GM23338 (cell line): ENCODE data around the gene PNPLA5.

Experiments
- CREB1 ChIP-seq: fragments of 250-450 bp; sonication (Bioruptor Pico); IDR thresholded peaks from 2 replicates; pipeline ENCODE4 v1.5.0; 2020; ENCODE audit warnings: low read depth, mild to moderate bottlenecking, moderate library complexity
- EZH2 ChIP-seq: fragments of 200-600 bp; sonication (generic); IDR thresholded peaks from one replicate; pipeline ENCODE4 v1.8.0; 2017; ENCODE audit warnings: antibody characterized with exemption, mild to moderate bottlenecking, low read depth; ENCODE audit not compliant: unreplicated experiment
- EZH2phosphoT487 ChIP-seq: fragments of 200-600 bp; sonication (generic); IDR thresholded peaks from one replicate; pipeline ENCODE4 v1.8.1; 2018; ENCODE audit warnings: antibody characterized with exemption; ENCODE audit not compliant: unreplicated experiment
- JUNB ChIP-seq: IDR thresholded peaks from one replicate; pipeline ENCODE4 v1.6.1; 2016; ENCODE audit warnings: antibody characterized with exemption; ENCODE audit not compliant: unreplicated experiment
- NANOG ChIP-seq: IDR thresholded peaks from 2 replicates; pipeline ENCODE4 v1.6.1; 2016; ENCODE audit warnings: antibody characterized with exemption, borderline replicate concordance
- POLR2AphosphoS5 ChIP-seq: IDR thresholded peaks from 2 replicates; pipeline ENCODE4 v1.6.1; 2016; ENCODE audit warnings: antibody characterized with exemption, low read depth
- STAT1 ChIP-seq: IDR thresholded peaks from one replicate; pipeline ENCODE4 v1.6.1; 2016; ENCODE audit warnings: antibody characterized with exemption; ENCODE audit not compliant: unreplicated experiment
- ZNF331 ChIP-seq: fragments of 250-450 bp; sonication (Bioruptor Pico); IDR thresholded peaks from 2 replicates; pipeline ENCODE4 v1.5.0; 2020; ENCODE audit warnings: low read depth, mild to moderate bottlenecking, moderate library complexity
- TF ChIP-seq, protein P1 (sequence below), 2 experiments: fragments of 200-600 bp in 1 of 2; sonication (generic) in 1 of 2; conservative IDR thresholded peaks; 2 replicates each; pipeline versions ENCODE4 v1.5.1 to v1.6.1; 2016 to 2017; ENCODE audit warnings: antibody characterized with exemption in 2 of 2, low read depth in 2 of 2, mild to moderate bottlenecking in 2 of 2, moderate library complexity in 1 of 2
- TF ChIP-seq, protein P2 (sequence below): fragments of 250-450 bp; sonication (Bioruptor Pico); IDR thresholded peaks from 2 replicates; pipeline ENCODE4 v1.5.0; 2020; ENCODE audit warnings: mild to moderate bottlenecking, moderate library complexity
- TF ChIP-seq, protein P3 (sequence below): IDR thresholded peaks from one replicate; pipeline ENCODE4 v1.6.1; 2018; ENCODE audit warnings: antibody characterized with exemption; ENCODE audit not compliant: unreplicated experiment
- TF ChIP-seq, protein P4 (sequence below): IDR thresholded peaks from 2 replicates; pipeline ENCODE4 v1.6.1; 2016; ENCODE audit warnings: antibody characterized with exemption

DNA sequence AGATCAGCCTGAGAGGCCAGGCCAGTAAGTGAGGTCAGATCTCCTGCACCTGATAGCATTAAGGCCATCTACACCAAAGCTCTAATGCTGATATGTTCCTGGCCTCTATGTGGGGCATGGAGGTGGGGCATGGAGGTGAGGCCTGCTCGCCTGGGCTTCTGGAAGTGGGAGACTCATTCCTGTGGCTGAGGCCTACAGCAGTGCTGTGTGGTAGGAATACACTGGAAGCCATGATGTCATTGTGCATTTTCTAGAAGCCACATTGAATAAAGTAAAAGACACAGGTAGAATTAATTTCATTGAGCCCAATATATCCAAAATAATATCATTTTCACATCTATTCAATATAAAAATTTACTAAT lies 34.5 kb upstream of the PNPLA5 start:
- TF ChIP-seq, protein P1, sequence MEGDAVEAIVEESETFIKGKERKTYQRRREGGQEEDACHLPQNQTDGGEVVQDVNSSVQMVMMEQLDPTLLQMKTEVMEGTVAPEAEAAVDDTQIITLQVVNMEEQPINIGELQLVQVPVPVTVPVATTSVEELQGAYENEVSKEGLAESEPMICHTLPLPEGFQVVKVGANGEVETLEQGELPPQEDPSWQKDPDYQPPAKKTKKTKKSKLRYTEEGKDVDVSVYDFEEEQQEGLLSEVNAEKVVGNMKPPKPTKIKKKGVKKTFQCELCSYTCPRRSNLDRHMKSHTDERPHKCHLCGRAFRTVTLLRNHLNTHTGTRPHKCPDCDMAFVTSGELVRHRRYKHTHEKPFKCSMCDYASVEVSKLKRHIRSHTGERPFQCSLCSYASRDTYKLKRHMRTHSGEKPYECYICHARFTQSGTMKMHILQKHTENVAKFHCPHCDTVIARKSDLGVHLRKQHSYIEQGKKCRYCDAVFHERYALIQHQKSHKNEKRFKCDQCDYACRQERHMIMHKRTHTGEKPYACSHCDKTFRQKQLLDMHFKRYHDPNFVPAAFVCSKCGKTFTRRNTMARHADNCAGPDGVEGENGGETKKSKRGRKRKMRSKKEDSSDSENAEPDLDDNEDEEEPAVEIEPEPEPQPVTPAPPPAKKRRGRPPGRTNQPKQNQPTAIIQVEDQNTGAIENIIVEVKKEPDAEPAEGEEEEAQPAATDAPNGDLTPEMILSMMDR (conservative IDR thresholded peaks at IDR 0.05; ENCODE audit: low read depth in 2 of 2) = no peak
- TF ChIP-seq POLR2AphosphoS5 (no peak), EZH2 (no peak), STAT1 (no peak), ZNF331 (no peak), EZH2phosphoT487 (no peak), NANOG (no peak), CREB1 (CRISPR knock-in tag) (no peak), JUNB (no peak)
- TF ChIP-seq, protein P2, sequence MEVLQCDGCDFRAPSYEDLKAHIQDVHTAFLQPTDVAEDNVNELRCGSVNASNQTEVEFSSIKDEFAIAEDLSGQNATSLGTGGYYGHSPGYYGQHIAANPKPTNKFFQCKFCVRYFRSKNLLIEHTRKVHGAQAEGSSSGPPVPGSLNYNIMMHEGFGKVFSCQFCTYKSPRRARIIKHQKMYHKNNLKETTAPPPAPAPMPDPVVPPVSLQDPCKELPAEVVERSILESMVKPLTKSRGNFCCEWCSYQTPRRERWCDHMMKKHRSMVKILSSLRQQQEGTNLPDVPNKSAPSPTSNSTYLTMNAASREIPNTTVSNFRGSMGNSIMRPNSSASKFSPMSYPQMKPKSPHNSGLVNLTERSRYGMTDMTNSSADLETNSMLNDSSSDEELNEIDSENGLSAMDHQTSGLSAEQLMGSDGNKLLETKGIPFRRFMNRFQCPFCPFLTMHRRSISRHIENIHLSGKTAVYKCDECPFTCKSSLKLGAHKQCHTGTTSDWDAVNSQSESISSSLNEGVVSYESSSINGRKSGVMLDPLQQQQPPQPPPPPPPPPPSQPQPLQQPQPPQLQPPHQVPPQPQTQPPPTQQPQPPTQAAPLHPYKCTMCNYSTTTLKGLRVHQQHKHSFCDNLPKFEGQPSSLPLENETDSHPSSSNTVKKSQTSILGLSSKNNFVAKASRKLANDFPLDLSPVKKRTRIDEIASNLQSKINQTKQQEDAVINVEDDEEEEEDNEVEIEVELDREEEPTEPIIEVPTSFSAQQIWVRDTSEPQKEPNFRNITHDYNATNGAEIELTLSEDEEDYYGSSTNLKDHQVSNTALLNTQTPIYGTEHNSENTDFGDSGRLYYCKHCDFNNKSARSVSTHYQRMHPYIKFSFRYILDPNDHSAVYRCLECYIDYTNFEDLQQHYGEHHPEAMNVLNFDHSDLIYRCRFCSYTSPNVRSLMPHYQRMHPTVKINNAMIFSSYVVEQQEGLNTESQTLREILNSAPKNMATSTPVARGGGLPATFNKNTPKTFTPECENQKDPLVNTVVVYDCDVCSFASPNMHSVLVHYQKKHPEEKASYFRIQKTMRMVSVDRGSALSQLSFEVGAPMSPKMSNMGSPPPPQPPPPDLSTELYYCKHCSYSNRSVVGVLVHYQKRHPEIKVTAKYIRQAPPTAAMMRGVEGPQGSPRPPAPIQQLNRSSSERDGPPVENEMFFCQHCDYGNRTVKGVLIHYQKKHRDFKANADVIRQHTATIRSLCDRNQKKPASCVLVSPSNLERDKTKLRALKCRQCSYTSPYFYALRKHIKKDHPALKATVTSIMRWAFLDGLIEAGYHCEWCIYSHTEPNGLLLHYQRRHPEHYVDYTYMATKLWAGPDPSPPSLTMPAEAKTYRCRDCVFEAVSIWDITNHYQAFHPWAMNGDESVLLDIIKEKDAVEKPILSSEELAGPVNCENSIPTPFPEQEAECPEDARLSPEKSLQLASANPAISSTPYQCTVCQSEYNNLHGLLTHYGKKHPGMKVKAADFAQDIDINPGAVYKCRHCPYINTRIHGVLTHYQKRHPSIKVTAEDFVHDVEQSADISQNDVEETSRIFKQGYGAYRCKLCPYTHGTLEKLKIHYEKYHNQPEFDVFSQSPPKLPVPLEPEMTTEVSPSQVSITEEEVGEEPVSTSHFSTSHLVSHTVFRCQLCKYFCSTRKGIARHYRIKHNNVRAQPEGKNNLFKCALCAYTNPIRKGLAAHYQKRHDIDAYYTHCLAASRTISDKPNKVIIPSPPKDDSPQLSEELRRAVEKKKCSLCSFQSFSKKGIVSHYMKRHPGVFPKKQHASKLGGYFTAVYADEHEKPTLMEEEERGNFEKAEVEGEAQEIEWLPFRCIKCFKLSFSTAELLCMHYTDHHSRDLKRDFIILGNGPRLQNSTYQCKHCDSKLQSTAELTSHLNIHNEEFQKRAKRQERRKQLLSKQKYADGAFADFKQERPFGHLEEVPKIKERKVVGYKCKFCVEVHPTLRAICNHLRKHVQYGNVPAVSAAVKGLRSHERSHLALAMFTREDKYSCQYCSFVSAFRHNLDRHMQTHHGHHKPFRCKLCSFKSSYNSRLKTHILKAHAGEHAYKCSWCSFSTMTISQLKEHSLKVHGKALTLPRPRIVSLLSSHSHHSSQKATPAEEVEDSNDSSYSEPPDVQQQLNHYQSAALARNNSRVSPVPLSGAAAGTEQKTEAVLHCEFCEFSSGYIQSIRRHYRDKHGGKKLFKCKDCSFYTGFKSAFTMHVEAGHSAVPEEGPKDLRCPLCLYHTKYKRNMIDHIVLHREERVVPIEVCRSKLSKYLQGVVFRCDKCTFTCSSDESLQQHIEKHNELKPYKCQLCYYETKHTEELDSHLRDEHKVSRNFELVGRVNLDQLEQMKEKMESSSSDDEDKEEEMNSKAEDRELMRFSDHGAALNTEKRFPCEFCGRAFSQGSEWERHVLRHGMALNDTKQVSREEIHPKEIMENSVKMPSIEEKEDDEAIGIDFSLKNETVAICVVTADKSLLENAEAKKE = no peak
- TF ChIP-seq, protein P3, sequence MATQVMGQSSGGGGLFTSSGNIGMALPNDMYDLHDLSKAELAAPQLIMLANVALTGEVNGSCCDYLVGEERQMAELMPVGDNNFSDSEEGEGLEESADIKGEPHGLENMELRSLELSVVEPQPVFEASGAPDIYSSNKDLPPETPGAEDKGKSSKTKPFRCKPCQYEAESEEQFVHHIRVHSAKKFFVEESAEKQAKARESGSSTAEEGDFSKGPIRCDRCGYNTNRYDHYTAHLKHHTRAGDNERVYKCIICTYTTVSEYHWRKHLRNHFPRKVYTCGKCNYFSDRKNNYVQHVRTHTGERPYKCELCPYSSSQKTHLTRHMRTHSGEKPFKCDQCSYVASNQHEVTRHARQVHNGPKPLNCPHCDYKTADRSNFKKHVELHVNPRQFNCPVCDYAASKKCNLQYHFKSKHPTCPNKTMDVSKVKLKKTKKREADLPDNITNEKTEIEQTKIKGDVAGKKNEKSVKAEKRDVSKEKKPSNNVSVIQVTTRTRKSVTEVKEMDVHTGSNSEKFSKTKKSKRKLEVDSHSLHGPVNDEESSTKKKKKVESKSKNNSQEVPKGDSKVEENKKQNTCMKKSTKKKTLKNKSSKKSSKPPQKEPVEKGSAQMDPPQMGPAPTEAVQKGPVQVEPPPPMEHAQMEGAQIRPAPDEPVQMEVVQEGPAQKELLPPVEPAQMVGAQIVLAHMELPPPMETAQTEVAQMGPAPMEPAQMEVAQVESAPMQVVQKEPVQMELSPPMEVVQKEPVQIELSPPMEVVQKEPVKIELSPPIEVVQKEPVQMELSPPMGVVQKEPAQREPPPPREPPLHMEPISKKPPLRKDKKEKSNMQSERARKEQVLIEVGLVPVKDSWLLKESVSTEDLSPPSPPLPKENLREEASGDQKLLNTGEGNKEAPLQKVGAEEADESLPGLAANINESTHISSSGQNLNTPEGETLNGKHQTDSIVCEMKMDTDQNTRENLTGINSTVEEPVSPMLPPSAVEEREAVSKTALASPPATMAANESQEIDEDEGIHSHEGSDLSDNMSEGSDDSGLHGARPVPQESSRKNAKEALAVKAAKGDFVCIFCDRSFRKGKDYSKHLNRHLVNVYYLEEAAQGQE = no peak
- TF ChIP-seq, protein P4, sequence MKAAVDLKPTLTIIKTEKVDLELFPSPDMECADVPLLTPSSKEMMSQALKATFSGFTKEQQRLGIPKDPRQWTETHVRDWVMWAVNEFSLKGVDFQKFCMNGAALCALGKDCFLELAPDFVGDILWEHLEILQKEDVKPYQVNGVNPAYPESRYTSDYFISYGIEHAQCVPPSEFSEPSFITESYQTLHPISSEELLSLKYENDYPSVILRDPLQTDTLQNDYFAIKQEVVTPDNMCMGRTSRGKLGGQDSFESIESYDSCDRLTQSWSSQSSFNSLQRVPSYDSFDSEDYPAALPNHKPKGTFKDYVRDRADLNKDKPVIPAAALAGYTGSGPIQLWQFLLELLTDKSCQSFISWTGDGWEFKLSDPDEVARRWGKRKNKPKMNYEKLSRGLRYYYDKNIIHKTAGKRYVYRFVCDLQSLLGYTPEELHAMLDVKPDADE = no peak
